Choroid plexus epithelial cell (primary cell): ENCODE data around the gene BBS10.
"Not testable (repeated sequence)": the region's sequence is repeated elsewhere in the genome, so short reads cannot be mapped to it uniquely, and the experiment has no call there.

Source experiments
- DNase-seq: peaks from one replicate; pipeline ENCODE4 v3.0.0-alpha.2; 2010; ENCODE audit warnings: low read depth
- H3K4me3 ChIP-seq: 2 replicates; pipeline ENCODE4 v1.5.1; 2011; ENCODE audit warnings: low read depth, mild to moderate bottlenecking, control low read depth, low read length, moderate library complexity
- CTCF ChIP-seq: conservative IDR thresholded peaks from 2 replicates; pipeline ENCODE4 v1.5.1; 2011; ENCODE audit warnings: low read depth, mild to moderate bottlenecking, control low read depth, inconsistent platforms, low read length, moderate library complexity

Gene BBS10

GRCh38 chr12:76375939-76376338, 27.7 kb upstream of the BBS10 start:
- no peak overlapping the region for H3K4me3 ChIP-seq
- TF ChIP-seq CTCF, result no peak
- DNase-seq, result no peak

- H3K4me3 ChIP-seq, result no peak overlapping the region
- DNase-seq, result no peak
- no peak for TF ChIP-seq CTCF
Observed at GRCh38 chr12:76375470-76375869, 27.3 kb upstream of the BBS10 start.

GRCh38 chr12:76374386-76375020, 26.3 kb upstream of the BBS10 start:
- H3K4me3 ChIP-seq, result no peak overlapping the region
- no peak for TF ChIP-seq CTCF
- peak; percentile 40 for DNase-seq

- H3K4me3 ChIP-seq, result no peak overlapping the region
- no peak for DNase-seq
- TF ChIP-seq CTCF, result no peak
Observed at GRCh38 chr12:76368230-76368629, 20.0 kb upstream of the BBS10 start.

GRCh38 chr12:76366163-76366562, 17.9 kb upstream of the BBS10 start:
- DNase-seq, result no peak
- TF ChIP-seq CTCF, result no peak
- H3K4me3 ChIP-seq, result no peak overlapping the region

GRCh38 chr12:76364131-76364530, 15.9 kb upstream of the BBS10 start:
- H3K4me3 ChIP-seq, DNase-seq: not testable (repeated sequence)

GRCh38 chr12:76360316-76360715, 12.1 kb upstream of the BBS10 start:
- TF ChIP-seq CTCF, result no peak
- no peak for DNase-seq
- H3K4me3 ChIP-seq, result no peak overlapping the region
